ENCODE measurements around the gene DNM3.

DNA sequence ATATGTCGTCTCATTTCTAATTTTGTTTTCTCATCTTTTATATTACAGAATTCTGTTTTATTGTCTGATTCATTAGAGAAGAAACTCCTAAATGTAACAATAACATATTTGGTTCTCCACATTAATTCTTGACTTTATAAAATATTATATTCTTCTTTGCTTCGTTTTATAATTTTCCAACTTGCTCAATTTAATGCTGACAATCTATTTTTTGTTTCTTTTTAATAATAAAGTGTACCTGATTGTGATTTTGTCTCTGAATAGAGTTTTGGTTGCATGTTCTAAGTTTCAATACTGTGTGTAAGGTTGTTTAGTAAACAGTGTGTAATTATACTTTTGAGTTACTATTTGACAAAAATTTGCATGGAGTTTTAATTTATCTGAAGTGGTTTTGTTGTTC lies 448.1 kb downstream of the DNM3 start:
- TF ChIP-seq, protein P1, sequence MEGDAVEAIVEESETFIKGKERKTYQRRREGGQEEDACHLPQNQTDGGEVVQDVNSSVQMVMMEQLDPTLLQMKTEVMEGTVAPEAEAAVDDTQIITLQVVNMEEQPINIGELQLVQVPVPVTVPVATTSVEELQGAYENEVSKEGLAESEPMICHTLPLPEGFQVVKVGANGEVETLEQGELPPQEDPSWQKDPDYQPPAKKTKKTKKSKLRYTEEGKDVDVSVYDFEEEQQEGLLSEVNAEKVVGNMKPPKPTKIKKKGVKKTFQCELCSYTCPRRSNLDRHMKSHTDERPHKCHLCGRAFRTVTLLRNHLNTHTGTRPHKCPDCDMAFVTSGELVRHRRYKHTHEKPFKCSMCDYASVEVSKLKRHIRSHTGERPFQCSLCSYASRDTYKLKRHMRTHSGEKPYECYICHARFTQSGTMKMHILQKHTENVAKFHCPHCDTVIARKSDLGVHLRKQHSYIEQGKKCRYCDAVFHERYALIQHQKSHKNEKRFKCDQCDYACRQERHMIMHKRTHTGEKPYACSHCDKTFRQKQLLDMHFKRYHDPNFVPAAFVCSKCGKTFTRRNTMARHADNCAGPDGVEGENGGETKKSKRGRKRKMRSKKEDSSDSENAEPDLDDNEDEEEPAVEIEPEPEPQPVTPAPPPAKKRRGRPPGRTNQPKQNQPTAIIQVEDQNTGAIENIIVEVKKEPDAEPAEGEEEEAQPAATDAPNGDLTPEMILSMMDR (IDR thresholded peaks at IDR 0.05), result no peak
- TF ChIP-seq EZH2 (IDR thresholded peaks at IDR 0.05) (no peak), EZH2phosphoT487 (IDR thresholded peaks at IDR 0.05) (no peak)

All from neural progenitor cell (in vitro differentiated cells).